Posterior vena cava (tissue), 2 donors: ENCODE measurements around the gene LITAF. TPM values are rescaled to one million over a fixed set of nuclear protein-coding genes. Genes with fewer than 3 reads are reported as not detected.
"Not testable (repeated sequence)": the region's sequence is repeated elsewhere in the genome, so short reads cannot be mapped to it uniquely, and the experiment has no call there.

Source experiments
- DNase-seq: peaks from one replicate; pipeline ENCODE4 v3.0.0-alpha.2; 2020; ENCODE audit warnings: low spot score
- intact Hi-C, 2 donors: fragments of 100-400 bp; cut with DNase I; formaldehyde crosslinking; loops; one replicate each; pipeline versions ENCODE4 v1.14.1 to v1.14.2; 2022 to 2023
- total RNA-seq, 2 donors: library from RNA; stranded (reverse); fragmentation: NEBNext Ultra II Directional; extraction: Animal tissue kit (Norgen Biotek cat#: 25700); gene quantifications; one replicate each; pipeline ENCODE4 v1.2.1, GENCODE V29; 2021
- donor health status: DM: yes; HTN: yes; CAD: no.
- donor health status: DM: yes; HTN: yes; CAD: no.

Gene LITAF
- total RNA-seq, 2 donors from 2014 or later, result 70.0 to 76.4 TPM

- intact Hi-C loops, result loop anchor here in 1 of 2 donors (5.0 kb wide), 1 partner anchor 37 kb away; no protein-coding TSS in a partner anchor
- peak; percentile 82 for DNase-seq
Measured at GRCh38 chr16:11585460-11586377, 1.0 kb downstream of the LITAF start.

GRCh38 chr16:11583889-11584565 is 2.7 kb downstream of the LITAF start:
- intact Hi-C loops, result no loop called here
- DNase-seq, result peak; percentile 1

- peak; percentile 5 for DNase-seq
- intact Hi-C loops, result no loop called here
Measured at GRCh38 chr16:11583166-11583565, 3.6 kb downstream of the LITAF start.

GRCh38 chr16:11582157-11582814 is 4.4 kb downstream of the LITAF start:
- DNase-seq, result no peak
- intact Hi-C loops, result no loop called here

- DNase-seq, result no peak
- intact Hi-C loops, result no loop called here
Measured at GRCh38 chr16:11581678-11582077, 5.0 kb downstream of the LITAF start.

GRCh38 chr16:11580451-11581086 is 6.2 kb downstream of the LITAF start:
- intact Hi-C loops, result loop anchor here in 1 of 2 donors (1.0 kb wide), 1 partner anchor 12 kb away; no protein-coding TSS in a partner anchor
- peak; percentile 43 for DNase-seq

- DNase-seq, result peak; percentile 50
- intact Hi-C loops, result not testable (repeated sequence)
Measured at GRCh38 chr16:11577290-11577660, 9.4 kb downstream of the LITAF start.

- peak; percentile 41 for DNase-seq
- intact Hi-C loops, result no loop called here
Measured at GRCh38 chr16:11576427-11577289, 10.1 kb downstream of the LITAF start.

GRCh38 chr16:11575223-11575589 is 11.5 kb downstream of the LITAF start:
- intact Hi-C loops, result no loop called here
- DNase-seq, result peak; percentile 61

GRCh38 chr16:11572301-11572995 is 14.3 kb downstream of the LITAF start:
- peak; percentile 72 for DNase-seq
- intact Hi-C loops, result no loop called here

- intact Hi-C loops, result no loop called here
- peak; percentile 44 for DNase-seq
Measured at GRCh38 chr16:11571549-11571948, 15.2 kb downstream of the LITAF start.

- intact Hi-C loops, result no loop called here
- no peak for DNase-seq
Measured at GRCh38 chr16:11570806-11571205, 15.9 kb downstream of the LITAF start.

GRCh38 chr16:11570258-11570657 is 16.5 kb downstream of the LITAF start:
- intact Hi-C loops, result no loop called here

GRCh38 chr16:11566398-11566797 is 20.3 kb downstream of the LITAF start:
- DNase-seq, result peak; percentile 31
- intact Hi-C loops, result no loop called here

More at GRCh38 chr16:11570258-11570657, 16.5 kb downstream of the LITAF start:
- no peak for DNase-seq

GRCh38 chr16:11565665-11566064 is 21.1 kb downstream of the LITAF start:
- DNase-seq, result peak; percentile 23
- intact Hi-C loops, result no loop called here

- DNase-seq, result peak; percentile 61
- intact Hi-C loops, result no loop called here
Measured at GRCh38 chr16:11564046-11564926, 22.4 kb downstream of the LITAF start.

GRCh38 chr16:11563493-11564040 is 23.2 kb downstream of the LITAF start:
- intact Hi-C loops, result no loop called here

More at GRCh38 chr16:11563493-11564040, 23.2 kb downstream of the LITAF start:
- DNase-seq, result peak; percentile 12
